Measurements from ENCODE around the gene GSK3B. TPM values are rescaled to one million over a fixed set of nuclear protein-coding genes. Genes with fewer than 3 reads are reported as not detected.

Gene GSK3B
- polyA plus RNA-seq, 1 donor (not counting 4 experiments of a cell fraction or from before 2014, with no cell fraction given) = 73.3 TPM

DNA sequence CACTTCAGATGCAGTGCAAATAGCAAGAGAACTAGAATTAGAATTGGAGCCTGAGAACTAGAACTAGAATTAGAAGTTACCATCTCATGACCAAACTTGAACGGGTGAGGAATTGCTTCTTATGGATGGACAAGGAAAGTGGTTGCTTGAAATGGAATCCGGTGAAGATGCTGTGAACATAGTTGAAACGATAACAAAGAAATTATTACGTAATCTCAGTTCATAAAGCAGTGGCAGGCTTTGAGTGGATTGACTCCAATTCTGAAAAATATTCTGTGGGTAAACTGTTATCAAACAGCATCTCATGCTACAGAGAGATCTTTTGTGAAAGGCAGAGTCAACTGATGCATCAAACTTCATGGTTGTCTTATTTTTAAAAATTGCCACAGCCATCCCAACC lies 48.0 kb upstream of the GSK3B start:
- dilution Hi-C loops (cut with MboI; ENCODE audit: extremely low pct_ligation_motif_present, low sequenced_read_pairs) = no loop called here
- H3K79me2 ChIP-seq (ENCODE audit: control insufficient read depth, insufficient read depth, low read length) = no peaks in the 10 kb centered on the region
- H3K9ac ChIP-seq (ENCODE audit: control insufficient read depth, extremely low read depth, insufficient read depth, low read length) = no peak overlapping the region
- H3K9me1 ChIP-seq (ENCODE audit: control insufficient read depth, extremely low read depth, insufficient read depth, low read length) = no peaks in the 10 kb centered on the region
- TF ChIP-seq CTCF (optimal IDR thresholded peaks at IDR 0.05 in 1 of 3, IDR thresholded peaks at IDR 0.05 in 1 of 3, conservative IDR thresholded peaks at IDR 0.05 in 1 of 3; ENCODE audit: extremely low read depth in 1 of 3, insufficient read depth in 2 of 3, low read length in 3 of 3) (no peak), EZH2 (IDR thresholded peaks at IDR 0.05; ENCODE audit: low read length) (no peak)
- H3K4me1 ChIP-seq (ENCODE audit: control insufficient read depth, extremely low read depth, insufficient read depth, low read length) = peaks cover 34% of the 10 kb centered on the region
- no peak overlapping the region for H2AFZ ChIP-seq (ENCODE audit: control insufficient read depth, low read length)
- no peaks in the 10 kb centered on the region for H3K27me3 ChIP-seq (ENCODE audit: control insufficient read depth, extremely low read depth, insufficient read depth, low read length)
- no peak overlapping the region for H3K4me3 ChIP-seq (ENCODE audit: control insufficient read depth in 2 of 3, extremely low read depth in 1 of 3, insufficient read depth in 2 of 3, low read depth in 1 of 3, low read length in 3 of 3)
- FAIRE-seq (no peak), DNase-seq (ENCODE audit: low read depth, low spot score) (no peak)
- H3K36me3 ChIP-seq (ENCODE audit: control insufficient read depth in 2 of 2, extremely low read depth in 1 of 2, insufficient read depth in 2 of 2, low read length in 2 of 2) = no peaks in the 10 kb centered on the region
- no peaks in the 10 kb centered on the region for H3K9me3 ChIP-seq (ENCODE audit: control insufficient read depth, low read depth, low read length)
- H4K20me1 ChIP-seq (ENCODE audit: control insufficient read depth, extremely low read depth, insufficient read depth, low read length) = no peaks in the 10 kb centered on the region
- H3K27ac ChIP-seq (ENCODE audit: control insufficient read depth, insufficient read depth, low read length) = no peak overlapping the region
- H3K4me2 ChIP-seq (ENCODE audit: control insufficient read depth, extremely low read depth, insufficient read depth, low read depth, low read length) = no peak overlapping the region

DNA sequence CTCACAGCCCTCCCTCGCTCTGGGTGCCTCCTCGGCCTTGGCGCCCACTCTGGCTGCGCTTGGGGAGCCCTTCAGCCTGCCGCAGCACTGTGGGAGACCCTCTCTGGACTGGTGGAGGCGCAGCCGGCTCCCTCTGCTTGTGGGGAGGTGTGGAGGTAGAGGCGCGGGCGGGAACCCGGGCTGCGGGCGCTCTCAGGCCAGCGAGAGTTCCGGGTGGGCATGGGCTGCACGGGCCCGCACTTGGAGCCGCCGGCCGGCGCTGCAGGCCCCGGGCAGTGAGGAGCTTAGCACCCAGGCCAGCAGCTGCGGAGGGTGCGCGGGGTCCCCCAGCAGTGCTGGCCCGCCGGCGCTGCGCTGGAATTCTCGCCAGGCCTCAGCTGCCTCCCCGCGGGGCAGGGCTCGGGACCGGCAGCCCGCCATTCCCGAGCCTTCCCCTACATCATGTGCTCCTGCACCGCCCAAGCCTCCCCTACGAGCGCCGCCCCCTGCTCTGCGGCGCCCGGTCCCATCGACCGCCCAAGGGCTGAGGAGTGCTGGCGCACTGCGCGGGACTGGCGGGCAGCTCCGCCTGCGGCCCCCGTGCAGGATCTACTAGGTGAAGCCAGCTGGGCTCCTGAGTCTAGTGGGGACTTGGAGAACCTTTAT lies 46.0 kb upstream of the GSK3B start:
- DNase-seq (ENCODE audit: low read depth, low spot score) (no peak), FAIRE-seq (no peak)
- Histone ChIP-seq H3K4me1 (ENCODE audit: control insufficient read depth, extremely low read depth, insufficient read depth, low read length) (peaks cover 16% of the 10 kb centered on the region), H3K79me2 (ENCODE audit: control insufficient read depth, insufficient read depth, low read length) (no peaks in the 10 kb centered on the region), H3K36me3 (ENCODE audit: control insufficient read depth in 2 of 2, extremely low read depth in 1 of 2, insufficient read depth in 2 of 2, low read length in 2 of 2) (no peaks in the 10 kb centered on the region), H3K4me3 (ENCODE audit: control insufficient read depth in 2 of 3, extremely low read depth in 1 of 3, insufficient read depth in 2 of 3, low read depth in 1 of 3, low read length in 3 of 3) (no peak overlapping the region), H3K27me3 (ENCODE audit: control insufficient read depth, extremely low read depth, insufficient read depth, low read length) (no peaks in the 10 kb centered on the region), H3K9me1 (ENCODE audit: control insufficient read depth, extremely low read depth, insufficient read depth, low read length) (no peaks in the 10 kb centered on the region), H3K27ac (ENCODE audit: control insufficient read depth, insufficient read depth, low read length) (no peak overlapping the region), H3K9me3 (ENCODE audit: control insufficient read depth, low read depth, low read length) (no peaks in the 10 kb centered on the region), H3K9ac (ENCODE audit: control insufficient read depth, extremely low read depth, insufficient read depth, low read length) (no peak overlapping the region), H4K20me1 (ENCODE audit: control insufficient read depth, extremely low read depth, insufficient read depth, low read length) (no peaks in the 10 kb centered on the region), H3K4me2 (ENCODE audit: control insufficient read depth, extremely low read depth, insufficient read depth, low read depth, low read length) (no peak overlapping the region), H2AFZ (ENCODE audit: control insufficient read depth, low read length) (no peak overlapping the region)
- dilution Hi-C loops (cut with MboI; ENCODE audit: extremely low pct_ligation_motif_present, low sequenced_read_pairs) = no loop called here
- no peak for TF ChIP-seq CTCF (optimal IDR thresholded peaks at IDR 0.05 in 1 of 3, IDR thresholded peaks at IDR 0.05 in 1 of 3, conservative IDR thresholded peaks at IDR 0.05 in 1 of 3; ENCODE audit: extremely low read depth in 1 of 3, insufficient read depth in 2 of 3, low read length in 3 of 3)
- TF ChIP-seq EZH2 (IDR thresholded peaks at IDR 0.05; ENCODE audit: low read length) = no peak
